Measurements from ENCODE around the gene JKAMP.

JKAMP gene

DNA sequence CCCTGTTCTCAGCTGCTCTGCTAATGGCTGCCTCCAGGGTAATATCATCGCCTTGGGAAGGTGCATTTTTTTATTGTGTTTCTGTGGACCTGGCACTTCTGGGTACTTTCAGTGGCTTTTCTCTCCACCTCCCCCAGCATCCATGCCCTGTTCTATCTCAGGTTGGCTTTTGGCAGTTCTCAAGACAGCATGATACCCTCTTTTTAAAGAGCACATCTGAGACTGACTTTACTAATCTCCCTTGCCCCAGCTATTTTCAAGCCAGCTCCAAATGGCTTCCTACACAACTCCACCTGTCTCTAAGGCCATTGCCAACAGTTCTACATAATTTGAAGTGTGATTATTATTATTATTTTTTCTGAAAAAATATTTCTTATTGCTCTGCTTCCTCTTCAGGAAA lies 53.2 kb downstream of the JKAMP start:
- H3K9me3 ChIP-seq: no peaks in the 10 kb centered on the region
- DNase-seq: no peak

DNA sequence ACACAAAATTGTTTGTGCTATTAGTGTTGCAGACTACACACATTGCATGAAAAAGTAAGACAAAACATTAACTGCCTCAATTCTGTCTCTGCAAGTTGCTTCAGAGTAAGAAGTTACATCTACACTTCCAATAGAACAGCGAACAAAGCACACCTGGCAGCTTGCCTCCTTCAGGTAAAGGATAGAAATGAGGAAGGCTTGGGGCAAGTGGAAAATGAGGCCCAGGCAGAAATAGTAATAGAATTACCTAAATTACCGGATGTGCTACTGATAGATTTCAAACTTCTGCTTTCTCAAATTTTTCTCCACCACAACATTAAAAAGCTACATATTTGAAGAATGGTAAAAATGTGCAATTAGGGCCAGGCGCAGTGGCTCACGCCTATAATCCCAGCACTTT lies 54.6 kb downstream of the JKAMP start:
- no peak for DNase-seq
- H3K9me3 ChIP-seq: no peaks in the 10 kb centered on the region
- no peak overlapping the region for H3K4me3 ChIP-seq (ENCODE audit: low read depth, low read length)
- H3K4me1 ChIP-seq: no peaks in the 10 kb centered on the region
- TF ChIP-seq, protein P1, sequence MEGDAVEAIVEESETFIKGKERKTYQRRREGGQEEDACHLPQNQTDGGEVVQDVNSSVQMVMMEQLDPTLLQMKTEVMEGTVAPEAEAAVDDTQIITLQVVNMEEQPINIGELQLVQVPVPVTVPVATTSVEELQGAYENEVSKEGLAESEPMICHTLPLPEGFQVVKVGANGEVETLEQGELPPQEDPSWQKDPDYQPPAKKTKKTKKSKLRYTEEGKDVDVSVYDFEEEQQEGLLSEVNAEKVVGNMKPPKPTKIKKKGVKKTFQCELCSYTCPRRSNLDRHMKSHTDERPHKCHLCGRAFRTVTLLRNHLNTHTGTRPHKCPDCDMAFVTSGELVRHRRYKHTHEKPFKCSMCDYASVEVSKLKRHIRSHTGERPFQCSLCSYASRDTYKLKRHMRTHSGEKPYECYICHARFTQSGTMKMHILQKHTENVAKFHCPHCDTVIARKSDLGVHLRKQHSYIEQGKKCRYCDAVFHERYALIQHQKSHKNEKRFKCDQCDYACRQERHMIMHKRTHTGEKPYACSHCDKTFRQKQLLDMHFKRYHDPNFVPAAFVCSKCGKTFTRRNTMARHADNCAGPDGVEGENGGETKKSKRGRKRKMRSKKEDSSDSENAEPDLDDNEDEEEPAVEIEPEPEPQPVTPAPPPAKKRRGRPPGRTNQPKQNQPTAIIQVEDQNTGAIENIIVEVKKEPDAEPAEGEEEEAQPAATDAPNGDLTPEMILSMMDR (IDR thresholded peaks at IDR 0.05; ENCODE audit: low read depth, low read length): no peak
- no peaks in the 10 kb centered on the region for H3K36me3 ChIP-seq
- H3K27me3 ChIP-seq: no peaks in the 10 kb centered on the region

More for the DNA sequence above, 53.2 kb downstream of the JKAMP start:
- H3K4me1 ChIP-seq: no peaks in the 10 kb centered on the region
- TF ChIP-seq, protein P1 (IDR thresholded peaks at IDR 0.05; ENCODE audit: low read depth, low read length): no peak
- H3K36me3 ChIP-seq: no peaks in the 10 kb centered on the region
- no peak overlapping the region for H3K4me3 ChIP-seq (ENCODE audit: low read depth, low read length)
- H3K27me3 ChIP-seq: no peaks in the 10 kb centered on the region

DNA sequence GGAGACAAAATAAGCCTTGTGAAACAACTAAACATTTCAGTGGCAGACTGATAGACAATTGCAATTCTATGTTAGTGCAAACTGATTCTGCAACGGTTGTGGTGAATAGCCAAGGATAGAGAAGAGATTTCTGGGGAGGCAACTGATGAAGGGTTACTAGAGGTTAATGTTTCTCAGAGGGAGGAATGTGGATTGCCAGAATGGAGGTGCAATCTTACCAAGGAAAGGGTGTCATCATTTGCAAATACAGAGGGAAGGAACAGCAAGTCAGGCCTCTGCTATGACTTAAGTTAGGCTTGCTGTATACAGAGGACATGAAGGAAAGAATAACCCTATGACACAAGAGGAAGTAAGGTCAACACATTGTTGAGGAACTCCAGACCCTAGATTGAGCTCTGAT lies 56.5 kb downstream of the JKAMP start:
- Histone ChIP-seq H3K36me3 (no peaks in the 10 kb centered on the region), H3K4me3 (ENCODE audit: low read depth, low read length) (no peak overlapping the region), H3K27me3 (no peaks in the 10 kb centered on the region), H3K9me3 (no peaks in the 10 kb centered on the region), H3K4me1 (no peaks in the 10 kb centered on the region)
- TF ChIP-seq, protein P1 (IDR thresholded peaks at IDR 0.05; ENCODE audit: low read depth, low read length): no peak
- no peak for DNase-seq

DNA sequence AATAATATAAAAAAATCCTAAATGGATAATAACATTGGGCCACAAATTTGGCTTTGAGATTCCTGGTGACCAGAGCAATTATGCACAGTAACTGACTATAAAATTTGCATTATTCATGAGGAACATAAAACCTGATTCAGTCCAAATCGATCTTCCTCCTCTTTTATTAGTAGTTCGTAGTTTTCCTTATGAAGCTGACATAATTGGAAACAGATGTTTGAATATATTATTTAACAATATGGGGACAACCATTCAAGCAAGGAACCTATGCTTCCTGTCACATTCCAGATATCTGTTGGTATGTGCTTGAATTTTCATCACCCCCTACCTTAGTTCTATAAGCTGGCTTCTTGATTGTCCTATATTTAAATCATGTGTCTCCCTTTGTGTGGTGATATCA lies 57.4 kb downstream of the JKAMP start:
- H3K4me1 ChIP-seq: no peaks in the 10 kb centered on the region
- DNase-seq: no peak

DNA sequence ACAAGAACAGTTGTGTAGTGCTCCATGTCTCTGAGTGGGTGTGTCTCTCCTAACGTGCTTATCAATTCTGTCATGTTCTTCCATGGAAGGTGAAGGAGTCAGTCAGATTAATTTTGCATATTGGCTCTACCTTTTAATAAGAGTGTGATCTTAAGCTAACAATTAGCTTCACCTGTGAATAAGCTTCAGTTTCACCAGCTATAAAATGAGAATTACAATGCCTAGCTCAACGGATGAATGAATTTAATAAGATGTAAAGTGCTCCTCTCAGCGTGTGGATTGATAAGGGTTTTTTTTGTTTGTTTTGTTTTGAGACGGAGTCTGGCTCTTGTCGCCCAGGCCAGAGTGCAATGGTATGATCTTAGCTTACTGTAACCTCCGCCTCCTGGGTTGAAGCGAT lies 59.6 kb downstream of the JKAMP start:
- Histone ChIP-seq H3K27me3 (no peaks in the 10 kb centered on the region), H3K9me3 (no peaks in the 10 kb centered on the region), H3K4me1 (no peaks in the 10 kb centered on the region), H3K4me3 (ENCODE audit: low read depth, low read length) (no peak overlapping the region), H3K36me3 (no peaks in the 10 kb centered on the region)
- TF ChIP-seq, protein P1 (IDR thresholded peaks at IDR 0.05; ENCODE audit: low read depth, low read length): no peak
- DNase-seq: no peak

More for the DNA sequence above, 57.4 kb downstream of the JKAMP start:
- no peaks in the 10 kb centered on the region for H3K9me3 ChIP-seq
- no peaks in the 10 kb centered on the region for H3K36me3 ChIP-seq
- TF ChIP-seq, protein P1 (IDR thresholded peaks at IDR 0.05; ENCODE audit: low read depth, low read length): no peak
- no peaks in the 10 kb centered on the region for H3K27me3 ChIP-seq
- no peak overlapping the region for H3K4me3 ChIP-seq (ENCODE audit: low read depth, low read length)

DNA sequence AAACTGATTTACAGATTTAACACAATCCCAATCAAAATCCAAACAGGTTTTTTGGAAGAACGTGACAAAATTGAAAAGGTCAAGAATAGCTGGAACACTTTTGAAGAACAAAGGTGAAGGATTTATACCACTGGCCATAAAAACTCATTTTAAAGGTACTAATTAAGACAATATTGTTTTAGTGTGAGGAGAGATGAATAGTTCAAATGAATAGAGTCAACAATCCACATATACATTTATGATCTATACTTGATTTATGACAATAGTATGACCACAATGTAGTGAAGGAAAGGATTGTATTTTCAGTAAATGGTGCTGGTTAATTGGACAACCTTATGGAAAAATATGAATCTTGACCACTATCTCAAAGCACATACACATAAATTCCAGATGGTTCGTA lies 63.0 kb downstream of the JKAMP start:
- H3K36me3 ChIP-seq: no peaks in the 10 kb centered on the region
- TF ChIP-seq, protein P1 (IDR thresholded peaks at IDR 0.05; ENCODE audit: low read depth, low read length): no peak
- no peak overlapping the region for H3K4me3 ChIP-seq (ENCODE audit: low read depth, low read length)
- H3K4me1 ChIP-seq: no peaks in the 10 kb centered on the region
- H3K27me3 ChIP-seq: no peaks in the 10 kb centered on the region
- no peak for DNase-seq
- H3K9me3 ChIP-seq: no peaks in the 10 kb centered on the region

Measured in BE2C (cell line).